Amniotic stem cell (primary cell): ENCODE results near the gene FAM217A.

Source experiments
- DNase-seq: peaks from one replicate; lab custom pipeline; 2025; lab: John Stamatoyannopoulos, UW

Gene FAM217A

GRCh38 chr6:4085332-4085700 is 6.4 kb upstream of the FAM217A start:
- DNase-seq, result no peak

- DNase-seq, result no peak
These were observed 5.8 kb upstream of the FAM217A start for GRCh38 chr6:4084444-4085331.

DNA sequence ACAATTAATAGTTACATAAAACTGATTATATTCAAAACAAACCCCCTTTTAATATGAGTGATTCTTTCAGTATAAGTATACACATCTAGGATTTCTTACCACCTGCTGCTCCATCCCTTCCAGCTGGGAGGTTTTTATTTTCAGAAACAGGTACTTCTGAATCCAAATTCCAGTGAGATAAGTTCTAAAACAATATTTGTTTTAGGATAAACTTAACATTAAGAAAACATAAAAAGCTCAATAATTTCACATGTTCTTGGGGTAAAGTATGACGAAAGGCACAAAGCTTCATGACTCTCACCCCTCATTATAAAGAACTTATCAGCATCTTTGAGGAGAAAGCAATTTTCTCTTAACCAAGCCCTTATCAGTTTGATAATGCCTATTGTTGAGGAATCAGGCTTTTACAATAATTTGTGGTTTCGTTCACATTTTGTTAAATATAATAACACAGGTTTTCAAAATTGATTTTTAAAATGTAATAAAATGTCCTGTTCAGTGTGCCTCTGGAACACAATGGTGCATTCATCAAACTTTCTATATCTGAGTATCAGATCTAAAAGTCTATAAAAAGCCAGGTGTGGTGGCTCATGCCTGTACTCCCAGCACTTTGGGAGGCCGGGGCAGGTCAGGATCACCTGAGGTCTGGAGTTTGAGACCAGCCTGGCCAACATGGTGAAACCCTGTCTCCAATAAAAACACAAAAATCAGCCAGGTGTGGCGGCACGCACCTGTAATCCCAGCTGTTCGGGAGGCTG is 4.3 kb downstream of the FAM217A start:
- DNase-seq, result no peak

DNA sequence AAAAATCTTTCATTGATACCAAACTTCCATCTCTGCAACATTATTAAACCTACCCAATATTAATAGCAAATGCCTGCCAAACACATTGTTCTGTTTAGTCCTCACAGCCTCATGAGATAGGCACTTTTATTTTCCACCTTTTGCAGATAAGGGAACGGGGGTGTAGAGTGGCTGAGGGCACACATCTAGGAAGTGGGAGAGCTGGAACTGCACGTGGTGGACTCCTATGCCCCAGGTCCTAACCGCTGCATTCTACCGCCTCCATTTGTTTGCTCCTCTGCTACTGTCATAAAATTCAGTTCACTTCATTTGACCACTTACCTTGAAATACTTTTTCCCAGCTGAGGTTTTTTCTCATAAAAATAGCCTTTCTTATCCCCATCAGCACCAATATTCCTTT is 7.6 kb downstream of the FAM217A start:
- no peak for DNase-seq

DNA sequence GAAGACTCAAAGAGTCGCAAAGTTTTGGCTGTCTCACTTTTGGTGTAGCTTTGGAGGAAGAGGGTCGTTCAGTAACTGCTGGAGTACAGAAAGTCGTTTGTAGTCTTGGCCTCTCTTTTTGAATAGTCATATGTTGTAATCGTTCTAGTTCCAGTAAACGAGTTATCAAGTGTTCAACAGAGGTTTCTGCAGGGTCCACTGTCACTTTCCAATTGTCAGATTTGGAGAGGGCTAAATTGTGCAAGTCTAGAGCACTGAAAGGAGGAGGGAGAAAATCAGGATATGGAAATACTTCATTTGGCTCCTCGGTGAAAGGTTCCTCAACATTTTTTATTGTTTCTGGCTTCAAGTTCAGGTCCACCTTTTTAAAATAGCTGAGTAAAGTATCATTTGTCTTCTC is 9.7 kb downstream of the FAM217A start:
- DNase-seq, result no peak

DNA sequence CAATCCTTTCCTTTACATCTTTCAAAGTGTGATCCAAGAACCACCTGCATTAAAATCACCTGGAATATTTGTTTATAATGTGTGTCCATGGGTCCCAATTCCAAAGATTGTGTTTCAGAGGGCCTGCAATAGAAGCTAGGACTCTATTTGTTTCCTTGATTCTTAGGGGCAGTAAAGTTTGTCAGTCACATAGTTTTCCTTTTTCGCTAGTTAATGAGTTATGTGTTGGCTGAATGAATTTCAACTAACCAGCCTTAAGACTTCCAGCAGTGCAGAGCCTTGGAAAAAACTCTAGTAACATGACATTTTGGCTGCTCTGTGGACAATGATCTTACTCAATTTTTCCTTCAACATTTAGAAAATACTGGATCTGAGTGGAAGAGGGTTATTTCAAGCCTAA is 11.3 kb downstream of the FAM217A start:
- DNase-seq, result no peak

- no peak for DNase-seq
These were observed 12.7 kb downstream of the FAM217A start for GRCh38 chr6:4066029-4066755.

GRCh38 chr6:4059115-4059777 is 19.7 kb downstream of the FAM217A start:
- peak; percentile 83 for DNase-seq

- no peak for DNase-seq
These were observed 21.9 kb downstream of the FAM217A start for GRCh38 chr6:4057036-4057435.

DNA sequence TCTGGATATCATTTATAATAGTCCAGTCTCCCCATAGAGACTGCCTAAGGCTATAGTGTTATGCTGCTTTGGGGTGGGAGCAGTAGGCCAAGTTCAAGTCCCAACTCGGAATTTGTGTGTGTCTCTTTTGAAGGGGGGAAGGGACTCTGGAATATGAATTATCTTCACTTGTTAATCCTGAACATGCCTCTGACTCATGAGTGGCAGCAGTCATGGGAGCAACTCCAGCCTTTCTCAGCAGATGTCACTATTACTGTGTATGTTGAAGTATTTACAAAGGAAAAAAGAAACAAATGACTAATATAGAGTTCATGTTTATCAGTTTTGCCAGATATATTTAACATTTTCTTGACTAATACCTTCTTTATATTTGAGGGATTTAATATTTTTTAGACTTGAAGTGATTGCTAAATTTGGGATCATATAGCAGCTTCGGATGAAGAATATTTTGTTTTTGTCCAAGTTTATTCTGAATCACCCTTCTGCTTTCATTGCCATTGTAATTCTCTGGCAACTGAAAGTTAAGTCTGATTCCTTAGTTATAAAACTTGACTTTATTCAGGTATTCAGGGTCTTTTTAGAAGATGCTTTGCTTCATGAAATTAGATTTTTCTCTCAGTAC is 23.4 kb downstream of the FAM217A start:
- DNase-seq, result peak; percentile 68

- no peak for DNase-seq
These were observed 29.7 kb downstream of the FAM217A start for GRCh38 chr6:4049246-4049645.

DNA sequence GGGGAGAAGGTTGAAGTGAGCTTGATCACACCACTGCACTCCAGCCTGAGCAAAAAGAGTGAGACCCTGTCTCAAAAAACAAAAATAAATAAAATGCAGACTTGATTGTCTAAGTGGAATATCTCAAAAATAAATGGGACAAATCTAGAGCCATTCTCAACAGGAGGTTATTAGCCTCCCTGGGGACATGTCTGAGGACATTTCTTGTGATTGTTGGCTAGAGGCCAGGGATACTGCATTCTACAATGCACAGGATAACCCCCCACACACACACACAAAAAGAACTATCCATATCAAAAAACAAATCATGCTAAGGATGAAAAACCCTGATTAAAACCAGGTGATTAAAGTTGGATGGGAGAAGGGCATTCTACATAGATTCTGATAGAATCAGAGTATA is 37.5 kb downstream of the FAM217A start:
- DNase-seq, result no peak

- DNase-seq, result no peak
These were observed 39.6 kb downstream of the FAM217A start for GRCh38 chr6:4039348-4039747.

- no peak for DNase-seq
These were observed 42.4 kb downstream of the FAM217A start for GRCh38 chr6:4036581-4036980.

DNA sequence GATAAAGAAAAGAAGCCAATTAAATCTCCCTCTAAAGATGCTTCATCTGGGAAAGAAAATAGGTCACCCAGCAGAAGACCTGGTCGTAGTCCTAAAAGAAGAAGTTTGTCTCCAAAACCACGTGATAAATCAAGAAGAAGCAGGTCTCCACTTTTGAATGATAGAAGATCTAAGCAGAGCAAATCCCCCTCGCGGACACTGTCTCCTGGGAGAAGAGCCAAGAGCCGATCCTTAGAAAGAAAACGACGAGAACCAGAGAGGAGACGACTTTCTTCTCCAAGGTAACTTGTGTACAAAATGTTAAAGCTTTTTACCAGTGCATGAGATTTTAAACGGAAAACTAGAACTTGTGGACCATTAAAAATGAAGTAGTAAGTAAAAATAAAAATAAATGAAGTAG is 46.5 kb downstream of the FAM217A start:
- no peak for DNase-seq

GRCh38 chr6:4031442-4031841 is 47.5 kb downstream of the FAM217A start:
- DNase-seq, result no peak

- no peak for DNase-seq
These were observed 48.3 kb downstream of the FAM217A start for GRCh38 chr6:4030669-4031068.

GRCh38 chr6:4029687-4030086 is 49.2 kb downstream of the FAM217A start:
- DNase-seq, result no peak

DNA sequence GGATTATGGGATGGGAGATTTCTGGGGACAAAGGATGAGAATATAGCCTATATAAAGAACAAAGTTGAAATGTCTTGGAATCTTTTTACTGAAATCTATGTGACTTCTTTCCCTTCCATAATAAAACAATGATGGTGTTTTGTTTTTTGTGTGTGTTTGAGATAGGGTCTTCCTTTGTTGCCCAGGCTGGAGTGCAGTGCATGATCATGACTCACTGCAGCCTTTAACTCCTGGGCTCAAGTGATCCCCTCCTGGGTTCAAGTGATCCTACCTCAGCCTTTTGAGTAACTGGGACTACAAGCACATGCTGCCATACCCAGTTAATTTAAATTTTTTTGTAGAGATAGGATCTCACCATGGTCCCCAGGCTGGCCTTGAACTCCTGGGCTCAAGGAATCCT is 50.9 kb downstream of the FAM217A start:
- no peak for DNase-seq

GRCh38 chr6:4025681-4026080 is 53.3 kb downstream of the FAM217A start:
- no peak for DNase-seq

- DNase-seq, result no peak
These were observed 55.7 kb downstream of the FAM217A start for GRCh38 chr6:4023240-4023639.
